Measurements from ENCODE around the gene AMFR. TPM values are rescaled to one million over a fixed set of nuclear protein-coding genes. Genes with fewer than 3 reads are reported as not detected.

AMFR gene
- total and polyA plus RNA-seq, 2 of the 8 experiments (the other 6 are each of a cell fraction or from before 2014, with no cell fraction given) = 18.6 to 21.7 TPM

DNA sequence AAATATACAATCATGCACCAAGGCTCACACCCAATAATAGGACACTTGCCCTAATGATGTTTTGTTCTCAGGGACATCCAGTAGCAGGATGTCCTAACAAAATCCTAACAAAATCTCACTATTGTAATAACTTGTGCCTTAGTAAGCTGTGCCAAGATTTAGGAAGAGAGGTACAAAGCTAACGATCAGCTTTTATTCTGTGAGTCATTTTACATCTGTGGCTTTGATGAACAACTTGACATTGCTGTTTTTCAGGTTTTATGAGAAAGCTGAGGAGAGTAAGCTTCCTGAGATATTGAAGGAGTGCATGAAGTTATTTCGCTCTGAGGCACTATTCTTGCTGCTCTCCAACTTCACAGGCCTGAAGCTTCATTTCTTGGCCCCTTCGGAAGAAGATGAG lies 44.9 kb upstream of the AMFR start (continued):
- no peak for TF ChIP-seq CBX5 (IDR thresholded peaks at IDR 0.05; ENCODE audit: low read depth, low read length)
- TF ChIP-seq SIRT6 (IDR thresholded peaks at IDR 0.05; ENCODE audit: low read length) = no peak
- TF ChIP-seq KDM4A (IDR thresholded peaks at IDR 0.05; ENCODE audit: low read depth, low read length, severe bottlenecking) = no peak
- TF ChIP-seq SAP30 (IDR thresholded peaks at IDR 0.05; ENCODE audit: insufficient read depth, insufficient replicate concordance, low read length) = no peak
- TF ChIP-seq TAF1 (IDR thresholded peaks at IDR 0.05; ENCODE audit: low read depth, low read length) = no peak
- no peak for TF ChIP-seq BACH1 (IDR thresholded peaks at IDR 0.05; ENCODE audit: low read length)
- TF ChIP-seq, protein P1, sequence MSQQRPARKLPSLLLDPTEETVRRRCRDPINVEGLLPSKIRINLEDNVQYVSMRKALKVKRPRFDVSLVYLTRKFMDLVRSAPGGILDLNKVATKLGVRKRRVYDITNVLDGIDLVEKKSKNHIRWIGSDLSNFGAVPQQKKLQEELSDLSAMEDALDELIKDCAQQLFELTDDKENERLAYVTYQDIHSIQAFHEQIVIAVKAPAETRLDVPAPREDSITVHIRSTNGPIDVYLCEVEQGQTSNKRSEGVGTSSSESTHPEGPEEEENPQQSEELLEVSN (IDR thresholded peaks at IDR 0.05) = no peak
- no peak for TF ChIP-seq POLR2AphosphoS5 (IDR thresholded peaks at IDR 0.05; ENCODE audit: low read depth, low read length)
